Stimulated activated CD4-positive, alpha-beta T cell treated with anti-CD3 and anti-CD28 coated beads, TNF-alpha, amount 100 ng/mL, for 1 hour (primary cell): ENCODE results near the gene SYNM.
A peak's percentile ranks its signal among the peaks of the same experiment; 100 is the strongest.

ENCODE experiments used
- DNase-seq, 3 donors: peaks; one replicate each; pipeline ENCODE4 v3.0.0-alpha.2; 2020; ENCODE audit warnings: low read depth in 3 of 3, low spot score in 1 of 3

SYNM gene

DNA sequence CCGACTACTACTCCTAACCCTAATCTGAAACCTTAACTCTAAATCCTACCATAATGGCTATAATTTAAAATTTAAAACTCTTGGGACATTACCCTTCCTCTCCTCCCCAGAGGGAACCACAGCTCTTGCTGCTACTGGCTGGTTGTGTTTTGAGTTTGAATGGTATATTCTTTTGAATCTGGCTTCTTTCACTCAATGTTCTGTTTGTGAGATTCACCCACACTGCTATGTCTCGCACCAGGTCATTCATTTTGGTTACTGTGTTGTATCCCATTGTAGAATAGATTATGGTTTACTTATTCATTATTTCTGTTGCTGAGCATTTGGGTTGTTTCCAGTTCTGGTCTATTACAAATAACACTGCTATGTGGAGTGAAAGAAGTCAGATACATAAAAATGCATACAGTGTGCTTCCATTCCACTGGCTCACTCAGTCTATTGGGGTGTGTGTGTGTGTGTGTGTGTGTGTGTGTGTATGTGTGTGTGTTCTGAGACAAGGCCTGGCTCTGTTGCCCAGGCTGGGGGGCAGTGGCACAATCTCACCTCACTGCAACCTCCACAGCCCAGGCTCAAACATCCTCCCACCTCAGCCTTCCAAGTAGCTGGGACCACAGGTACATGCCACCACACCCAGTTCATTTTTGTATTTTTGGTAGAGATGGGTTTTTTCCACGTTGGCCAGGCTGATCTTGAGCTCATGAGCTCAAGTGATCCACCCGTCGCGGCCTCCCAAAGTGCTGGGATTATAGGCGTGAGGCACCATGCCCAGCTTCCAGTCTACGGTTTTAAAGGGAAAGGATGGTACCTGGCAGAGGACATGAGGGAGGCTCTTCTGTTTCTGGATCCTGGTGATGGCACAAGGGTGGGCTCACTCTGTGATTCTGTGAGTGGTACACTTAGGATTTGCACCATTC lies 19.2 kb upstream of the SYNM start:
- no peak for DNase-seq

DNA sequence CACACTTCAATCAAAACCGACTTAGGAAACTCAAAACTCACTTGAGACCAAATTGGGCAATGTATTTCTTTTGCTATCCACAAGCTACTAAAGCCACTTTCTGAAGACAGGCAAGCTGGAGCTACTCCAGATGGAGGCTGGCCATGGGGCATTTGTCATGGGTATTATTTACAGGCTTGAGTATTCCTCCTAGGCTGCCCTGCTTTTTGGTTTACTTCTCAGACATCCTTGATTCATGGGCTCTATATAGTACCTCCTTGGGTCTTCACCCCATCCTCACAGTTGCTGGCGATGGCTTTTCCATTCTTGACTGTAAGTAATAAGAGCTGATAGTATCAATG lies 18.6 kb upstream of the SYNM start:
- no peak for DNase-seq

DNA sequence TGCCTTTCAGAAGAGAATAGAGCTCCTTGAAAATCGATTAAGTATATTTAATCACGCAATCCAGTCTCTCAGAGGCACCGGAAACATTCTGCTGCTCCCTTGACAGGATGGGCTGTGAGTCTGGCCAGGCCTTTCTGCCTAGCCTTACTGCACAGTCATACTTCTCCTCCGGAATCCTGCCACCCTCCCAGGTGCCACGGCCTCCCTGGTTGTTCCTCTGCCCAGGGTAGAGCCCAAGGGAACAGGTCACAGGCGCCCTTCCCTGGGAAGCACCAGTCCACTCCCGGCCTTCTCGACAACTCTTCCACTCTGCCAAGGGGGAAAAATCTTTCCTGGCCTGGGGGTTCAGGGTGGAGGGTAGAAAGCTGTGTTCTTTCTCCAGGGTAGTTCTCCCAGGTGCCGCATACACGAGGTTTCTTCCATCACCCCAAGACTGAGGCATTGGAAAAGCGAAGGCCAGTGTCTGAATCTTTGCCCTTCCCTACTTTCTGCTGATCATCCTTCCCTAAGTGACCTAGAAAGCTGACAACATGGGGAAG lies 17.4 kb upstream of the SYNM start:
- DNase-seq, result no peak

DNA sequence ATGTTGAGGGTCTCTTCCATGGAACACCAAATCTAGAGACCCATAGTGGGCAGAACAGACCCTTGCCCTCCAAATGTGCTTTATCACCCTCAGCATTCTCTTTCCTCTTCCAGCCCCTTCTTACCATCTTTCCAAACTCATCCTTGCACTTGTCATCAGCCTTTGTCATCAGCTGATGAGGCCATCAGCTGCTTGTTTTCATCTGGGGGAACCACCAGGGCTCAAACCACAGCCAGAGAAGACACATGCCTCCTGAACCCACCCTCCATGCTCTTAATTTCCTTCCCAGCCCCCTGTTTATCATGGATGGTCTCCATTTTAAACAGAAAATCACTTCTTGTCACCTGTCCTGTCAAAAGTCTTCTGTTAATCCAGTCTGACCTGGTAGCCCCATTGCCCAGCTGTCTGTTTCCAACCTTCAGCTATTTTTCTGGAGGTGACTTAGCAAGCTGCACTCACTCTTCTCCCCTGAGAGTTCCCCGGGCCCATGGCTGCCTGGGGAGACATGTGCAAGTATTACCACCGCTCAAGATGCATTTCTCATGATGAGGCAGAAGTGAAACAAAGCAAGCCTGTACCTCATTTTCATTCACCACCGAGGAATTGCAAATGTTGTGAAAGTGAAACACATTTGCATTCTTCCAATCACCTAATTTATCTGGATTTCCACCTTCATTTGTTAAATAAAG lies 14.7 kb upstream of the SYNM start:
- DNase-seq, result no peak

DNA sequence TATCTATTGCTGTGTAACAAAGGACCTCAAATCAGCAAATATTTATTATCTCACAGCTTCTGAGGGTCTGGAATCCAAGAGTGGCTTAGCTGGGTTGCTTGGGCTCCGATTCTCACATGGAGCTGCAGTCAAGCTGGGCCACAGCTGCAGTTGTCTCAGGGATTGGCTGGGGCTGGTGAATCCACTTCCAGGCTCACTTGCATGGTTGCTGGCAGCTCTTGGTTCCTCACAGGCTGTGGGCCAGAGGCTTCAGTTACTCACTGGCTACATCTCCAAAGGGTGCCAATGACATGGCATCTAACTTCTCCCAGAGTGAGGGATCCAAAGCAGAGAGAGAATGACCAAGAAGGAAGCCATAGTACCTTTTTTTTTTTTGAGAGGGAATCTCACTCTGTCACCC lies 13.9 kb upstream of the SYNM start:
- DNase-seq, result no peak

DNA sequence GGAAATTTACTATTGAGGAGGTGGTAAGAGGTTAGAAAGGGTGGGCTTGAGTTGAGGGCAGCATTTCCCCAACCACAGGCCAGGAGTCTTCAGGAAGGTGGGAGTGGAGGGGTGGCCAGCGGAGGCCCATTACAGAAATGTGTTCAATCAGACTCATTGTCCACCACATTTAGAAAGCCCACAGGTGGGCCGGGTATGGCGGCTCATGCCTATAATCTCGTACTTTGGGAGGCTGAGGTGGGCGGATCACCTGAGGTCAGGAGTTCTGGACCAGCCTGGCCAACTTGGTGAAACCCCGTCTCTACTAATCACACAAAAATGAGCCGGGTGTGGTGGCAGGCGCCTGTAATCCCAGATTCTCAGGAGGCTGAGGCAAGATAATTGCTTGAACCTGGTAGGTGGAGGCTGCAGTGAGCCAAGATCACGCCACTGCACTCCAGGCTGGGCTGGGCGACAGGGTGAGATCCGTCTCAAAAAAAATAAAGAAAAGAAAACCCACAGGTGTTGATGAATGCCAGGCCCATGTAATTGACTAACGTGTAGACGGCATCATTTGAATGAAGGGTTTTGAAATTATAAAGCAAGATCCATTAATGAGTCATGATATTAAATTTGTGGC lies 12.2 kb upstream of the SYNM start:
- no peak for DNase-seq

DNA sequence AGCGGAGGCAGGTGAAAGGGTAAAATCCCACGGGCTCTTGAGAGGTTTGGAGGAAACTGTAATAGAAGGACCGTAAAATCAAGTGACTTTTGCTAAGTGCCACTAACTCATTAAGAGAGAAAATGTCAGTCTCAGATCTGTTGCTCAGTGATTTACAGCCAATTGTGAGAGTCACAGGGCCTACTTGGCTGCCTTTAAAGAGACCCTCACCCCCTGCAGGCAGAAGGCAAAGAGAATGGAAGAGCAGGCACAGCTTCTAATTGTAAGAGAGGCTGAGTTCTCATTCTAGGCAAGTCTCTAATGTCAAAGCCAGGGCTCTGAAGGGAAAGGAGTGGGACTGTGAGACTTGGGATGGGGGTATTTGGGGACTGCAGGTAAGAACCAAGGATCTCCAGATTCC lies 9.3 kb upstream of the SYNM start:
- DNase-seq, result no peak

DNA sequence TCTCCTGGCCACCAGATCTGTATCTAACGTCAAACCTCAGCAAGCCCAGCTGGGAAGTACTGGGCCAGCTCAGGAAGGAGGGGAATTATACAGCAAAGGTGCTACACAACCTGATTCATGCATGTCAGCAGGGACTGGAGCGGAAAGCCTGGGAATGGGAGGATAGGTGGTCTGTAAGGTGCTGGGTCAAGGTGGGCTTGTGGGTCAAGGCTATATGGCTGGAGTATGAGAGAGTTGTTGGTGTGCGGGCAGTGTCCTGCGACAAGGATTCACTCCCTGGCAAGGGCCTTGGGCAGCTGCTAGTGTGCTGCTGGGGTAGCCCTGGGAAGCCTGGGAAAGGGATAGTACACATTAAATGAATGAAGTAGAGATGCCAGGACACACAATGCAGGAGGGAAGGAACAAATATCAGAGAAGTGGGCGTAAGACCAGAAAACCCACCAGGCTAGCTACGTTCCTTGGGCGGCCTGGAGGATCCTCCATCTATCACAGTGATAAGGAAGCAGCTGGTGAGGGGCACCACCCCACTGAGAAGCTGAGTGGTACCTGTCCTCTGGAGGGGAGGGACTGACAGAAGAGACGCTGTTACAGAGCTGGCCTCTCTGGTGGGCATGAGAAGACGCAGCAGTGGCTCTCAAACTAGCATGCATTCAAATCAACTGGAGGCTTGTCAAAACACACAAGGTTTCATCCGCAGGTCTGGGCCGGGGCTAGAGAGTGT lies 8.5 kb upstream of the SYNM start:
- no peak for DNase-seq

DNA sequence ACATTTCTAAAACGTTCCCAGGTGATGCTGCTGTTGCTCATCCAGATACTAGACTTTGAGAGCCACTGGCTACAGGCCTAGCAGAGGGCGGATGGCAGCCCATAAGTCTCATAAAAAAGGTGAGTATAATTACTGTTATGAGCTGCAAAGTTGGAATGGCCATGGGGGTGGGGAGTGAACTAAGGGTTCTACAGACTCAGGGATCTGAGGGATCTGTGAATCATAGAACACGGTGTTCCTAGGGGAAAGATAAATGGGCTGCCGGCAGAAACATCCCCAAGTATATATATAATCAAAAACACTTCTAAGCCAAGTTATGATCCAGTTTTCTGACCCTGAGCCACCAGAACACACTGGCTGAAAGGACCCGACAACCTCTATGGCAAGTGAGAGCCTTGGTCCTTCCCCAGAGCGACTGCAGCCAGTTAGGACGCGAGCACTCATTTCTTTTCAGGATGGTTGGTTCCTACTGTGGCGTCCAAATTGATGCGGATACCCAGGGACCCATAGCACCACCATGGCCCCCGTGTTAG lies 7.9 kb upstream of the SYNM start:
- DNase-seq, result no peak

DNA sequence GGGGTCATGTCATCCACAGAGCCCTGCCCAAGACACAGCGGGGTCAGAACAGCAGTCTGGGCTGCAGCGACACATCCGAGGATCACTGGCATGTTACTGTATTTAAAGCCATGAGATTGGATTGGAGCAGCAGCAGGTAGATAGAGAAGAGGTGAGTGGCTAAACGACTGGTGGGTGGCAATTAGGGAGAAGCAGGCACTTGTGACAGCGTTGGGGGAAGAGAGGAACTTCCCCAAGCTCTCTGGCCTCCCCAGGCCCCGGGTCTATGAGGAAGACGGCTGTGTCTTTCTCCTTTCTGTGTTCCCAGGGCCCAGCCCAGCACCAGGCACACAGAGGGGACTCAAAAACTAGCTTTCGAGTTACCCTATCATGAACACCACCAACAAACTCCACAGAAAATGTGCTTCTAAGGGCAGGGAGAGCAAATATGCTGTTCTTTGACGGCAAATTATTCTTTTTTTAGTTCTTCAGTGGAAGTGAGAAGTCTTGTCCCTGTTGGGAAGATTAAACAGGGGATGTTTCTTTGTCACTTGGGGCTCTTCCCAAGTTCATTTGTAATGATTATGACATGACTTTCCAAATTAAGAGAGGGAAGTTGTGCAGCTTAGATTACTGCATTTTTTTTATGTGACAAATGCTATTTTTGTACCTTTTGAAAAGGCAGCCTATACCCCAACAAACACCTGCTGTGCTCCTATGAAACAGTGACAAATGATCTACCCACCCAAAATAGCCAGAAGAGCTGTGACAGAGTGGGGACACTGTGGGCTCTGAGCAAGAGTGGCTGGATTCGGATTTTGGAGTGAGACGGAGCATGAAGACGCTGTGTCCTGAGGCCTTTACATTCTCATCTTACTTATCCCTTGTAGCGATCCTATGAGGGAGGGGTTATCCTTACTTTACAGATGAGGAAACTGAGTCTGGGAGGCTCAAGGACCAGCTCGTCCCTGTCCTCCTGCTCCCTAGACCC lies 7.2 kb upstream of the SYNM start:
- no peak for DNase-seq

DNA sequence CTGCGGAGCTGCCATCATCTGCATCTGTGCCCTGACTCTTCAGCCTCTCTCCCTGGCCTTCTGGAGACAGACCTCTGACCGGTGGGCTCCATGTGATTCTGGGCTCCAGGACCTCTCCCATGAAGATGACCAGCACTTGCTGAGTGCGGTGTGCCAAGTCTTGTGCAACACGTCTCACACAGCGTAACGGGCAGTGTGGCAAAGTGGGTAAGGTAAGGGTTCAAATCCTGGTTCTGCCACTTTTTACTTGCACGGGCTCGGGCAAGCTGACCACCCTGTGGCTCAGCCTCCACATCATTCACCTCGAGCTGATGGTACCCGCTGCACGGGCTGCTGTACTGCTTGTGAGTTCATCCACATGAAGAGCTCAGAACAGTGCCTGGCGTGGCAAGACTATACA lies 6.5 kb upstream of the SYNM start:
- DNase-seq, result no peak

DNA sequence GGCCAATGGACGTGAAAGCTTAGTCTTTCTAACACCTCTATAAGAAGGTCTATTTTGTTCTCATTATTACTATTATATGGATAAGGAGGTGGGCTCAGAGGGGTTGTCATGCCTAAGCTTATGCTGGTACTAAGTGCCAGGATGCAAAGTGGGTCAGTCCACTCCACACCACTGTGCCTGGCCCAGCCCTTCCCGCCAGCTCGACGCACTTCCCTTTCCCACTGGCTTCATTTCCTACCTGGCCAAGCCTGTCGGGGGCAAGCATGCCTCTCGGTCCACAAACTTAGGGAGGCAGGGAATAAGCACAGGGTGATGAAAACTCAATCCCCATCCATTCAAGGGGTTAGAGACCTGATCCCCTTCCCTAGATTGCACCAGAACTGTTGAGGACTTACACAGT lies 5.9 kb upstream of the SYNM start:
- DNase-seq, result no peak

DNA sequence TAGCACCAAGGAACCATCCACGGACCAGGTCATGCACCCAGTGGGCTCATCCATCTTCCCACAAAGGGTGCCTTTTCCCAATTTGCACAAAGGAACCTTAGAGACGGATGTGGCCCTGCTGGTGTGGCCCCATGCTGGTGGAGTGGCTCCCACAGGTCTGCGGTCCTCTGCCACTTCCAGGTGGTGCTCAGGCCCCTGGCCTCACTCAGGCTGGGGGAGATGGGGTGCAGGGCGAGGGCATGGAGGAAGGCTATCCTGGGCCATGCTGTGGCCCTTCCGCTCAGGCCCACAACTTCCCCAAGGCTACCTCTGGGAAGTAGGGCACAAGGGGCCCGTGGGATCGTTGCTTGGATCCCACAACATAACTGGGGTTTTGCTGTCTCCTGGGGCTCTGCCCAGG lies 5.2 kb upstream of the SYNM start:
- DNase-seq, result no peak

DNA sequence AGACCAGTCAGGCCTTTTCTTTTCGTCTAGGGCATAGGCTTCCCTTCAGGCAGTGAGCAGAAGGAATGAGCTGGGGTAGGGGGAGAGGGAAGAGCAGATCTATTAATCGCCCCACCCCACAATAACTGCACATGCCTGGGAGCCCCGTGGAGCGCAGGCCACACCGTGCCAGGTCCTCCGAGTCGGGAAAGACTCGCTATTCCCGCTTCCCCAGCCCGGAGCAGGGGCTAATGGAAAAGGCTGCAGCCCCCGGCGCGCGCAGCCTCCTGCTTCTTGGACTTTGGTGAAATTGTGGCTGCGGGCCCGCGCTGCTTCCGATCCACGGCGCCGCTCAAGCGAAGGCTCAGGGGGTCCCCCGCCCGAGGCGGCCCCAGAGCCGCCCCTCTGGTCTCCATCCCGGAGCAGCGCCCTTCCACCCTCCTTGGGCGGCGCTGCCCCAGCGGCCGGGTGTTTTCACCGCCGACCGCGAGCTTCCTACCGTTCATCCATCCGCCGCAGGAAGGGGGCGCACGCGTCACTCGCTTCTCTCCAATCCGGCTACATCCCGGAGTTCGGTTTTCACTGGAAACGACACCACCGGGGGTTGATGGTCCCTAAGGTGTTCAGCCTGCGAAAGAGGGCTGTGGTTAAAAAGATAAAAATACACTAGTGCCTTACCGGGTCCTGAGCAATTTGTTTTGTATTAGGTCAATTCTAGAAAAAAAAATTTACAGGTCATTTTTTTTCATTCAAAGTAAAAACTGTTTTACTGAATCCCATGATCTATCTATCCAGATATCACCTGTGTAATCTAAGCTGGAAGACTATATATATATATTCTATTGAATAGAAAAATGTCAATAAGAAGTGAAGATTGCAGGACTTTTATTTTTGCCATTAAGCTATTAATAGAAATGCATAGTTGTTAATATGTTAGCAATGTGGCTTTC lies 4.4 kb upstream of the SYNM start:
- DNase-seq, result peak in 1 of 3 donors; percentile 34

DNA sequence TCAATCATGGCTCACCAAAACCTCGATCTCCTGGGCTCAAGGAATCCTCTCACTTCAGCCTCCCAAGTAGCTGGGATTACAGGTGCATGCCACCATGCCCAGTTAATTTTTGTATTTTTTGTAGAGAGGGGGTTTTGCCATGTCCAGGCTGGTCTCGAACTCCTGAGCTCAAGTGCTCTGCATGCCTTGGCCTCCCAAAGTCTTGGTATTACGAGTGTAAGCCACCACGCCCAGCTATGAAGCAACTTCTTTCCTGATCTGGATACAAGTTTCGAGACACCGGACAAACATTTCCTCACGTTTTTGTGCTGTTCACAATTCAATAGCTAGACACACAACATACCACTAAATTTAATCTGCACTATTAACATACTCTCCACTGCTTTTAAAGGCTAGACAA lies 3.4 kb upstream of the SYNM start:
- no peak for DNase-seq

DNA sequence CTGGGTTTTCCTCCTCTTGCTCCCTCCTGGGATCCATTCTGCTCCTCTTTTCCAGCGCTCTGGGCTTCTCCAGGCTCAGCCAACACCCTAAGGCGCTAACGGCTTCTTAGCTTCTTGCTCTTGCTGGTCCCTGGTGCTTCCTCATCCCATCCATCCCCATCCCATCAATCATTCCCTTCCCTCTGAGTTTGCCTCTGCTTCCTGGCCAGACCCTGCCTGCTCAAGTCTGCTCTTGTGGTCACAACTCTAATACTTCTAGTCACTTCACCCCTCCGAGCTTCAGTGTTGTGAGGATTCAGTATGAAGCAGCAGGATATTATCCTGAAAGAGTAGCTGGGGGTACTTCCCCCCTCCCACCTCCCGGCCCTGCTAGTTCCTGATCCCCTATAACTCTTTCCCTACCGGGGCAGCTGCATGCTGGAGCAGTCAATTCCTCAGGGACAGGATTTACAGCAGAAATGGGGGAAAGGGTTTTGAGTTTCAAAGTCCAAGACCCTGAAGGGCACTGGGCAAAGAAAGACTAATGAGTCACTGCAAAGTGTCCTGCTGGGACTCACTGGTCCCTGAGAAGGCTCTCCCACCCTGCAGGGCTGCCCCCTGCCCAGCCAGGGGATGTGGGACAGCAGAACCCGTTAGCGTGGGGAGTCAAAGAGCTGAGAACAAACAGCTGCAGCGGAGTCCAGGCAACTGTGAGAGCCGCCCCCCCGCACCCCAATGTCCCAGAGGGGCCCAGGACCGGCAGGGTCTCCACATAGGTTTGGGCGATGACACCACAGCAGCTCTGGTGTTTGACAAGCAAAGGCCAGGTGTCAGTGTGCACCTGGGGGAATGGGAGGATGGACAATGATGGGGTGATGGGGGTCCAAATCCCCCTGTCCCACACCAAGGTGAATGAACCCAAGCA lies 2.3 kb upstream of the SYNM start:
- no peak for DNase-seq

DNA sequence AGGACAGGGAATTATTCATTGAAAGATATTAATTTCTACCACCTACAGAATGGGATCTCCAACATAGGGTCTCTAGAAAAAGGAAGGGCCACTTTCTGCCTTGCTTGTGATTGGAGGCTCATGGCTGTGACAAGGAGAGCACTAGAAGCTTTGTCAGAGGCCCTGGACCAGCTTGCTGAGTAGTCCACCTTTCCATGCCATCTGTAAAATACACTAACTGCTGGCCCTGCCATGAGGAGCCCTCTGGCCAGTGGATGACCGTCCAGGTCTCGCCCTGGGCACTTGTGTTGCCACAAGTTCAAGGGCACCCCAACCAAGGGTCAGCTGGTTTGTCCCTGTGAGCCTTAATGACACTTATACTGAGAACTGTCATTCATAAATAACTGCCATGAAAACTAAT lies 1.6 kb upstream of the SYNM start:
- DNase-seq, result no peak
